HG03457 (cell line): ENCODE measurements around the gene SLC35G2.
"Not testable (repeated sequence)": the region's sequence is repeated elsewhere in the genome, so short reads cannot be mapped to it uniquely, and the experiment has no call there.

Source experiments
- ATAC-seq: cut with Tn5 transposase; IDR thresholded peaks from one replicate; pipeline ENCODE4 v1.9.1; 2021; ENCODE audit warnings: moderate number of reproducible peaks; ENCODE audit not compliant: unreplicated experiment

Gene SLC35G2

GRCh38 chr3:136818769-136819391 is at the start of gene SLC35G2:
TSS of gene SLC35G2 (plus strand) at chr3:136819126. CDS start at chr3:136854461, 35,335 bp downstream.
- no peak for ATAC-seq

GRCh38 chr3:136772709-136773108 is 46.2 kb upstream of the SLC35G2 start:
- no peak for ATAC-seq

GRCh38 chr3:136778865-136779264 is 40.1 kb upstream of the SLC35G2 start:
- no peak for ATAC-seq

GRCh38 chr3:136780741-136781140 is 38.2 kb upstream of the SLC35G2 start:
- no peak for ATAC-seq

GRCh38 chr3:136783708-136784191 is 35.2 kb upstream of the SLC35G2 start:
- no peak for ATAC-seq

GRCh38 chr3:136787349-136787748 is 31.6 kb upstream of the SLC35G2 start:
- ATAC-seq = no peak

- no peak for ATAC-seq
These were observed 30.8 kb upstream of the SLC35G2 start for GRCh38 chr3:136788154-136788553.

GRCh38 chr3:136789976-136790375 is 28.9 kb upstream of the SLC35G2 start:
- ATAC-seq = no peak

GRCh38 chr3:136790786-136791185 is 28.1 kb upstream of the SLC35G2 start:
- no peak for ATAC-seq

GRCh38 chr3:136792556-136793330 is 26.2 kb upstream of the SLC35G2 start:
- no peak for ATAC-seq

- ATAC-seq = not testable (repeated sequence)
These were observed 17.8 kb upstream of the SLC35G2 start for GRCh38 chr3:136801146-136801545.

- no peak for ATAC-seq
These were observed 16.4 kb upstream of the SLC35G2 start for GRCh38 chr3:136802481-136802996.

GRCh38 chr3:136804141-136804540 is 14.8 kb upstream of the SLC35G2 start:
- no peak for ATAC-seq

GRCh38 chr3:136804813-136805212 is 14.1 kb upstream of the SLC35G2 start:
- no peak for ATAC-seq

GRCh38 chr3:136805795-136806194 is 13.1 kb upstream of the SLC35G2 start:
- no peak for ATAC-seq

- ATAC-seq = no peak
These were observed 7.2 kb upstream of the SLC35G2 start for GRCh38 chr3:136811701-136812100.

GRCh38 chr3:136817448-136817847 is 1.5 kb upstream of the SLC35G2 start:
- ATAC-seq = no peak

GRCh38 chr3:136818191-136818768 is 646 bp upstream of the SLC35G2 start:
- no peak for ATAC-seq

GRCh38 chr3:136819392-136819730 is 435 bp downstream of the SLC35G2 start:
- no peak for ATAC-seq

GRCh38 chr3:136819731-136820679 is 1.1 kb downstream of the SLC35G2 start:
- ATAC-seq = no peak

- no peak for ATAC-seq
These were observed 12.5 kb downstream of the SLC35G2 start for GRCh38 chr3:136831461-136831860.
